ENCODE data around the gene RHEBL1.
A peak's percentile ranks its signal among the peaks of the same experiment; 100 is the strongest.

Gene RHEBL1

GRCh38 chr12:49098035-49098451, 28.3 kb upstream of the RHEBL1 start:
- Histone ChIP-seq H3K27ac (ENCODE audit: low read depth, low read length) (no peak overlapping the region), H3K79me2 (ENCODE audit: control insufficient read depth, low read length) (no peaks in the 10 kb centered on the region), H4K20me1 (ENCODE audit: control insufficient read depth, insufficient read depth, low read depth, low read length) (0 out of 2 replicates have a peak, but pooled peaks cover 2% of the 10 kb centered on the region), H3K9me3 (ENCODE audit: control insufficient read depth, insufficient read depth, low read length) (no peaks in the 10 kb centered on the region), H3F3A (ENCODE audit: control insufficient read depth, insufficient read depth) (no peaks in the 10 kb centered on the region), H3K9me2 (replicated peaks; ENCODE audit: control insufficient read depth, low read length) (no peaks in the 10 kb centered on the region), H3K4me2 (ENCODE audit: low read length) (no peak overlapping the region), H3K36me3 (ENCODE audit: control insufficient read depth, low read length) (no peaks in the 10 kb centered on the region), H3K4me3 (ENCODE audit: low read length) (no peak overlapping the region), H3K4me1 (ENCODE audit: control insufficient read depth, low read length) (peaks cover 5% of the 10 kb centered on the region; the same call in 1 of the 2 replicates), H3K27me3 (ENCODE audit: control insufficient read depth, low read length) (peaks cover 27% of the 10 kb centered on the region)
- TF ChIP-seq CTCF (IDR thresholded peaks at IDR 0.05; ENCODE audit: low read depth, low read length, poor library complexity, severe bottlenecking) (peak; percentile 92), EZH2phosphoT487 (IDR thresholded peaks at IDR 0.05; ENCODE audit: borderline replicate concordance, low read length) (no peak)

DNA sequence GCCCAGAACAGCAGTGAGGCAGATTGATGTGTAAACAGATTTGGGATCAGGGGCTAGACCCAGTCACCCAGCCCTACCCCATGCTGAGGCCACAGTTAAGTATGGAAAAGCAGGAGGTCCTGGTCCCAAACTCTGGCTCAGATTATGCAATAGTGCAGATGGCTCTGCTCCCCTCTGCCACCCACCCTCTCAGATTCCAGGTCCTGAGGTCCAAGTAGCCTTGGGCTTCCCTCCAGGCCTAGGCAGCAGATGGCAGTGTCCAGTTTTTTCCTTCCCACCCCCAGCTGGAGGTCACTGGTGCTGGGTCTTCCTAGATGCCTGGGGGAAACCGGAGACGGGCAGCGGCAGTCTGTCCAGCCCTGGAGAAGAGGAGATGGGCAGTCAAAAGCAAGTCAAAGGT, 27.6 kb upstream of the RHEBL1 start:
- peaks cover 7% of the 10 kb centered on the region; the same call in 1 of the 2 replicates for H3K4me1 ChIP-seq (ENCODE audit: control insufficient read depth, low read length)
- no peaks in the 10 kb centered on the region for H3F3A ChIP-seq (ENCODE audit: control insufficient read depth, insufficient read depth)
- H4K20me1 ChIP-seq (ENCODE audit: control insufficient read depth, insufficient read depth, low read depth, low read length): 0 out of 2 replicates have a peak, but pooled peaks cover 2% of the 10 kb centered on the region

GRCh38 chr12:49094975-49095365, 25.2 kb upstream of the RHEBL1 start:
- Histone ChIP-seq H3K36me3 (ENCODE audit: control insufficient read depth, low read length) (no peaks in the 10 kb centered on the region), H3F3A (ENCODE audit: control insufficient read depth, insufficient read depth) (no peaks in the 10 kb centered on the region), H3K9me3 (ENCODE audit: control insufficient read depth, insufficient read depth, low read length) (no peaks in the 10 kb centered on the region), H3K27me3 (ENCODE audit: control insufficient read depth, low read length) (peaks cover 58% of the 10 kb centered on the region), H4K20me1 (ENCODE audit: control insufficient read depth, insufficient read depth, low read depth, low read length) (0 out of 2 replicates have a peak, but pooled peaks cover 2% of the 10 kb centered on the region), H3K4me1 (ENCODE audit: control insufficient read depth, low read length) (peaks cover 20% of the 10 kb centered on the region), H3K9me2 (replicated peaks; ENCODE audit: control insufficient read depth, low read length) (no peaks in the 10 kb centered on the region), H3K4me2 (ENCODE audit: low read length) (no peak overlapping the region), H3K27ac (ENCODE audit: low read depth, low read length) (no peak overlapping the region), H3K79me2 (ENCODE audit: control insufficient read depth, low read length) (no peaks in the 10 kb centered on the region), H3K4me3 (ENCODE audit: low read length) (no peak overlapping the region)
- no peak for TF ChIP-seq EZH2phosphoT487 (IDR thresholded peaks at IDR 0.05; ENCODE audit: borderline replicate concordance, low read length)
- no peak for TF ChIP-seq CTCF (IDR thresholded peaks at IDR 0.05; ENCODE audit: low read depth, low read length, poor library complexity, severe bottlenecking)

More for the DNA sequence above, 27.6 kb upstream of the RHEBL1 start:
- Histone ChIP-seq H3K4me3 (ENCODE audit: low read length) (no peak overlapping the region), H3K36me3 (ENCODE audit: control insufficient read depth, low read length) (no peaks in the 10 kb centered on the region), H3K27ac (ENCODE audit: low read depth, low read length) (no peak overlapping the region), H3K79me2 (ENCODE audit: control insufficient read depth, low read length) (no peaks in the 10 kb centered on the region), H3K9me2 (replicated peaks; ENCODE audit: control insufficient read depth, low read length) (no peaks in the 10 kb centered on the region), H3K4me2 (ENCODE audit: low read length) (no peak overlapping the region), H3K27me3 (ENCODE audit: control insufficient read depth, low read length) (peaks cover 34% of the 10 kb centered on the region), H3K9me3 (ENCODE audit: control insufficient read depth, insufficient read depth, low read length) (no peaks in the 10 kb centered on the region)
- TF ChIP-seq EZH2phosphoT487 (IDR thresholded peaks at IDR 0.05; ENCODE audit: borderline replicate concordance, low read length): no peak

DNA sequence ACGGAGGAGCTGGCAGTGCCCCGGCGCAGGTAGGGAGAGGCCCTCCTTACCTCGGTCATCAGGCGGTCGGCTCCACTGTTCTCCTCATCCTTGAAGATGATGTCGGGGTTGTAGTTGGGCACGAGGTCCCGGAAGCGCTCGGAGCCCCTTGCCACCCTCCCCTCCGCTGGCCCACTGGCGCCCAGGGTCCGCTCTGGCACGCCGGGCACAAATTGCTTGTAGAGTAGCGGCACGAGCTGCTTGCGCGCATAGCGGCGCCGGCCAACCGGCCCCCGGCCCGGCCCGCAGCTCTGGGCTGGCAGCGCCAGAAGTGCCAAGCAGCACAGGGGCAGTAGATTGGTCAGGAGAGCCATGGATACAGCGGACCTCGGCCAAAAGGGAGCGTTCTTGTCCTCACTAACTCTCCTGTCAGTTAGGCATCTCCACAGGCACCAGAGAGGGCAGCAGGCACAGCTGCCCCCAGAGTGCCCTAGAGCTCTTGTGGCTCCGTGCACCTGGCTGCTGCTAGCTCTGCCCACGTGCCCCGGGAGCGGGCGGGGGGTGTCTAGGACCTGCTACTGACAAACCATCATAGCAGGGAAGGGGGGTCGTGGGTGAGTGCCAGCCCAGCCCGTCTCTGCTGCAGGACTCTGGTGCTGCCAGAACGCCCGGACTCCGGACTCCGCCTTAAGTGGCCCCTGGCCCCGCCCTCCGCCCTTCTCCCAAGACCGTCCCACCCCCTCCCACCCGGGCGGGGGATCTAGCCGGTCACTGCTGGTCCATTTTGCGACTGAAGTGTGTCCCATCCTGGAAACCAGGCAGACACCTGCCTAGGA, 24.6 kb upstream of the RHEBL1 start, which contains the start of gene DHH:
DHH (minus strand) TSS at position 642 of the 815 bp plus-strand sequence; CDS start at position 353, 289 bp downstream.
- no peak within 1 kb of the TSS for H3K27ac ChIP-seq (ENCODE audit: low read depth, low read length)
- H3K27me3 ChIP-seq (ENCODE audit: control insufficient read depth, low read length): peaks cover 63% of the 10 kb centered on the region
- H3K9me3 ChIP-seq (ENCODE audit: control insufficient read depth, insufficient read depth, low read length): no peaks in the 10 kb centered on the region
- H3F3A ChIP-seq (ENCODE audit: control insufficient read depth, insufficient read depth): no peaks in the 10 kb centered on the region
- H4K20me1 ChIP-seq (ENCODE audit: control insufficient read depth, insufficient read depth, low read depth, low read length): 0 out of 2 replicates have a peak, but pooled peaks cover 2% of the 10 kb centered on the region
- 0 out of 2 replicates have a peak within 1 kb of the TSS, but pooled peaks have one; percentile 14 for H3K4me2 ChIP-seq (ENCODE audit: low read length)
- no peaks in the 10 kb centered on the region for H3K9me2 ChIP-seq (replicated peaks; ENCODE audit: control insufficient read depth, low read length)
- no peaks in the 10 kb centered on the region for H3K36me3 ChIP-seq (ENCODE audit: control insufficient read depth, low read length)
- H3K79me2 ChIP-seq (ENCODE audit: control insufficient read depth, low read length): no peaks in the 10 kb centered on the region
- no peak within 1 kb of the TSS for H3K4me3 ChIP-seq (ENCODE audit: low read length)
- TF ChIP-seq CTCF (IDR thresholded peaks at IDR 0.05; ENCODE audit: low read depth, low read length, poor library complexity, severe bottlenecking) (no peak), EZH2phosphoT487 (IDR thresholded peaks at IDR 0.05; ENCODE audit: borderline replicate concordance, low read length) (peak; percentile 82; the same call in 1 of the 2 replicates)
- peaks cover 25% of the 10 kb centered on the region for H3K4me1 ChIP-seq (ENCODE audit: control insufficient read depth, low read length)
